Astrocyte of the spinal cord (primary cell): ENCODE data around the gene KRTAP12-1.

Experiments used
- DNase-seq: peaks from one replicate; pipeline ENCODE4 v3.0.0; 2011; ENCODE audit warnings: low read depth, low spot score
- H3K4me3 ChIP-seq: 2 replicates; pipeline ENCODE4 v1.5.1; 2011; ENCODE audit warnings: low read depth, mild to moderate bottlenecking, low read length, moderate library complexity
- CTCF ChIP-seq: IDR thresholded peaks from 2 replicates; pipeline ENCODE4 v1.5.1; 2012; ENCODE audit warnings: low read depth, mild to moderate bottlenecking, low read length, inconsistent platforms
- in situ Hi-C: cut with HindIII; loops from 2 replicates; pipeline ENCODE4 v1.10.0; 2017; ENCODE audit warnings: low sequenced_read_pairs

The KRTAP12-1 gene

GRCh38 chr21:44708866-44709425 is 27.0 kb upstream of the KRTAP12-1 start:
- TF ChIP-seq CTCF = no peak
- in situ Hi-C loops = no loop called here
- H3K4me3 ChIP-seq = no peak overlapping the region
- DNase-seq = no peak

- H3K4me3 ChIP-seq = no peak overlapping the region
- no peak for DNase-seq
- in situ Hi-C loops = no loop called here
- no peak for TF ChIP-seq CTCF
Measured at GRCh38 chr21:44708213-44708865, 26.4 kb upstream of the KRTAP12-1 start.

GRCh38 chr21:44706706-44707581 is 25.0 kb upstream of the KRTAP12-1 start:
- TF ChIP-seq CTCF = no peak
- in situ Hi-C loops = no loop called here
- H3K4me3 ChIP-seq = no peak overlapping the region
- DNase-seq = no peak

- in situ Hi-C loops = no loop called here
- DNase-seq = no peak
- no peak for TF ChIP-seq CTCF
- H3K4me3 ChIP-seq = no peak overlapping the region
Measured at GRCh38 chr21:44706026-44706705, 24.2 kb upstream of the KRTAP12-1 start.

GRCh38 chr21:44704636-44705001 is 22.7 kb upstream of the KRTAP12-1 start:
- in situ Hi-C loops = no loop called here
- no peak overlapping the region for H3K4me3 ChIP-seq

More at GRCh38 chr21:44704636-44705001, 22.7 kb upstream of the KRTAP12-1 start:
- TF ChIP-seq CTCF = no peak
- no peak for DNase-seq
